Testis (tissue), 2 donors: Measurements from ENCODE around the gene ADSS2.

Experiments used
- POLR2A ChIP-seq: fragments of 450-650 bp; IDR thresholded peaks from one replicate; pipeline ENCODE4 v1.6.1; 2017; ENCODE audit warnings: antibody characterized with exemption, mild to moderate bottlenecking, moderate library complexity
- TF ChIP-seq, protein P1 (sequence below), 3 experiments: fragments of 450-650 bp in 2 of 3; fragments of 200-600 bp in 1 of 3; sonication (generic) in 1 of 3; IDR thresholded peaks; one replicate each; pipeline ENCODE4 v1.5.1; 2016 to 2019; ENCODE audit warnings: antibody characterized with exemption in 3 of 3, mild to moderate bottlenecking in 2 of 3, moderate library complexity in 1 of 3

DNA sequence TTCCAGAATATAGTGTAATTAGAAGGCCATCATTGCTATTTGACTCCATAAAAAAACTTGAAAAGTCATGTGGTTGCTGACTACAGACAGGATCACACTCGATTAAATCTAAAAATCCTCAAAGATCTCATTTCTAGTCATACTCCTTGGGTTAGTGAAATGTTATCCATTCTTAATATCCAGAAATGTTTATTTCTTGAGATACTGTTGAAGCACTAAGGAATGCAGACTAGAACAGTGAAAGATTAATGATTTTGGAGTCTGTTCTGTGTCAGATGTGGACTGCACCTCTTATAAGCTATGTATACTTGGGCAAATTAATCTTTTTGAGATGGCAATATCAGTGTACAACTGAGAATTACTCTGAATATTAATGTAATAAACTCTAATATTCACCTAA, 65.1 kb downstream of the ADSS2 start:
- TF ChIP-seq, protein P1, sequence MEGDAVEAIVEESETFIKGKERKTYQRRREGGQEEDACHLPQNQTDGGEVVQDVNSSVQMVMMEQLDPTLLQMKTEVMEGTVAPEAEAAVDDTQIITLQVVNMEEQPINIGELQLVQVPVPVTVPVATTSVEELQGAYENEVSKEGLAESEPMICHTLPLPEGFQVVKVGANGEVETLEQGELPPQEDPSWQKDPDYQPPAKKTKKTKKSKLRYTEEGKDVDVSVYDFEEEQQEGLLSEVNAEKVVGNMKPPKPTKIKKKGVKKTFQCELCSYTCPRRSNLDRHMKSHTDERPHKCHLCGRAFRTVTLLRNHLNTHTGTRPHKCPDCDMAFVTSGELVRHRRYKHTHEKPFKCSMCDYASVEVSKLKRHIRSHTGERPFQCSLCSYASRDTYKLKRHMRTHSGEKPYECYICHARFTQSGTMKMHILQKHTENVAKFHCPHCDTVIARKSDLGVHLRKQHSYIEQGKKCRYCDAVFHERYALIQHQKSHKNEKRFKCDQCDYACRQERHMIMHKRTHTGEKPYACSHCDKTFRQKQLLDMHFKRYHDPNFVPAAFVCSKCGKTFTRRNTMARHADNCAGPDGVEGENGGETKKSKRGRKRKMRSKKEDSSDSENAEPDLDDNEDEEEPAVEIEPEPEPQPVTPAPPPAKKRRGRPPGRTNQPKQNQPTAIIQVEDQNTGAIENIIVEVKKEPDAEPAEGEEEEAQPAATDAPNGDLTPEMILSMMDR (IDR thresholded peaks at IDR 0.05): no peak
- TF ChIP-seq POLR2A: no peak
